H1 (cell line): ENCODE measurements around the gene MACROD2. TPM values are rescaled to one million over a fixed set of nuclear protein-coding genes. Genes with fewer than 3 reads are reported as not detected.

ENCODE experiments used
- CTCF ChIA-PET: fragments of 300-600 bp; sonication (Branson Sonifier 250); formaldehyde crosslinking; loops from one replicate; lab custom pipeline; 2021; ENCODE audit not compliant: partially characterized antibody; lab: Charles Lee
- POLR2A ChIA-PET: fragments of 300-600 bp; sonication (Branson Sonifier 250); formaldehyde crosslinking; loops from one replicate; lab custom pipeline; 2021; ENCODE audit warnings: inconsistent platforms; ENCODE audit not compliant: partially characterized antibody; lab: Charles Lee
- DNase-seq, 2 experiments: peaks; one replicate each; pipeline versions ENCODE4 v3.0.0 to v3.0.0-alpha.2; 2010 to 2022; ENCODE audit warnings: low spot score in 2 of 2, low read depth in 1 of 2, mixed read lengths in 1 of 2
- FAIRE-seq: peaks from 2 replicates; lab custom pipeline; 2011; peaks lifted over from hg19 to GRCh38; lab: Jason Lieb, UNC
- H2AFZ ChIP-seq: 2 replicates; pipeline ENCODE4 v1.8.1; 2012; ENCODE audit warnings: low read length, inconsistent platforms
- H2AK5ac ChIP-seq: 2 replicates; pipeline ENCODE4 v1.6.1; 2013; ENCODE audit warnings: low read depth, low read length
- H2BK120ac ChIP-seq: replicated peaks from 2 replicates; pipeline ENCODE3; 2013; ENCODE audit warnings: low read depth, low read length, inconsistent platforms
- H2BK12ac ChIP-seq: 2 replicates; pipeline ENCODE4 v1.6.1; 2013; ENCODE audit warnings: low read depth, low read length
- H2BK15ac ChIP-seq: 2 replicates; pipeline ENCODE4 v1.6.1; 2013; ENCODE audit warnings: low read length
- H2BK20ac ChIP-seq: 2 replicates; pipeline ENCODE4 v1.6.1; 2013; ENCODE audit warnings: low read length
- H2BK5ac ChIP-seq: 2 replicates; pipeline ENCODE4 v1.6.1; 2013; ENCODE audit warnings: low read depth, low read length
- H3K14ac ChIP-seq: 2 replicates; pipeline ENCODE4 v1.6.1; 2013; ENCODE audit warnings: inconsistent platforms; ENCODE audit not compliant: insufficient read length
- H3K18ac ChIP-seq: 2 replicates; pipeline ENCODE4 v1.6.1; 2013; ENCODE audit warnings: low read length; ENCODE audit errors: extremely low read depth
- H3K23ac ChIP-seq: 2 replicates; pipeline ENCODE4 v1.6.1; 2013; ENCODE audit warnings: inconsistent platforms; ENCODE audit not compliant: insufficient read length
- H3K23me2 ChIP-seq: 2 replicates; pipeline ENCODE4 v1.6.1; 2013; ENCODE audit warnings: low read depth, low read length
- H3K27ac ChIP-seq: 2 replicates; pipeline ENCODE4 v1.6.1; 2011; ENCODE audit warnings: low read depth, low read length, inconsistent platforms
- H3K27me3 ChIP-seq, 4 experiments: replicated peaks in 1 of 4; 1 replicate in 1 of 4; 2 replicates in 3 of 4; pipeline versions ENCODE4 v1.6.1 to v1.8.1; 2011 to 2013; ENCODE audit warnings: low read length in 3 of 4, mild to moderate bottlenecking in 3 of 4, inconsistent platforms in 2 of 4, mixed read lengths in 2 of 4, moderate library complexity in 1 of 4; ENCODE audit not compliant: control insufficient read depth in 3 of 4, insufficient read depth in 3 of 4; ENCODE audit errors: extremely low read depth in 1 of 4
- H3K36me3 ChIP-seq, 4 experiments: 2 replicates each; pipeline versions ENCODE4 v1.6.1 to v1.8.1; 2011 to 2013; ENCODE audit warnings: mild to moderate bottlenecking in 4 of 4, low read length in 3 of 4, moderate library complexity in 2 of 4, control low read depth in 1 of 4, inconsistent platforms in 1 of 4; ENCODE audit not compliant: insufficient read depth in 4 of 4, control insufficient read depth in 2 of 4
- H3K4ac ChIP-seq: replicated peaks from 2 replicates; pipeline ENCODE3; 2013; ENCODE audit warnings: low read length, low read depth, mixed read lengths, inconsistent platforms; ENCODE audit not compliant: insufficient read length
- H3K4me1 ChIP-seq, 4 experiments: replicated peaks in 1 of 4; 1 replicate in 1 of 4; 2 replicates in 3 of 4; pipeline versions ENCODE4 v1.6.1 to v1.8.1; 2011 to 2013; ENCODE audit warnings: low read length in 3 of 4, inconsistent platforms in 2 of 4, mixed read lengths in 1 of 4; ENCODE audit not compliant: insufficient read depth in 4 of 4, control insufficient read depth in 3 of 4
- H3K4me2 ChIP-seq, 2 experiments: 2 replicates each; pipeline versions ENCODE4 v1.6.1 to v1.8.1; 2011 to 2013; ENCODE audit warnings: low read depth in 2 of 2, low read length in 2 of 2, control low read depth in 1 of 2, inconsistent platforms in 1 of 2, mild to moderate bottlenecking in 1 of 2; ENCODE audit not compliant: insufficient read depth in 1 of 2
- H3K4me3 ChIP-seq, 4 experiments: fragments of 200-600, 300-600 bp in 1 of 4; sonication (generic), shearing (Covaris generic), sonication (Bioruptor Twin) in 1 of 4; 2 replicates each; pipeline versions ENCODE4 v1.5.1 to v1.8.1; 2011 to 2016; ENCODE audit warnings: low read length in 4 of 4, low read depth in 3 of 4, control low read depth in 2 of 4, inconsistent platforms in 2 of 4, mild to moderate bottlenecking in 2 of 4, mixed read lengths in 1 of 4, moderate library complexity in 1 of 4; ENCODE audit not compliant: insufficient read depth in 2 of 4; ENCODE audit errors: extremely low read depth in 1 of 4
- H3K56ac ChIP-seq: replicated peaks from 2 replicates; pipeline ENCODE3; 2013; ENCODE audit warnings: low read depth, mild to moderate bottlenecking, mixed read lengths, low read length, inconsistent platforms; ENCODE audit not compliant: insufficient read length
- H3K79me1 ChIP-seq: 2 replicates; pipeline ENCODE4 v1.6.1; 2013; ENCODE audit warnings: low read depth, low read length, control low read depth
- H3K79me2 ChIP-seq, 2 experiments: 2 replicates each; pipeline versions ENCODE4 v1.6.1 to v1.8.1; 2012 to 2013; ENCODE audit warnings: low read length in 2 of 2, mild to moderate bottlenecking in 2 of 2, inconsistent platforms in 1 of 2; ENCODE audit not compliant: insufficient read depth in 2 of 2, control insufficient read depth in 1 of 2
- H3K9ac ChIP-seq, 4 experiments: replicated peaks in 1 of 4; 1 replicate in 1 of 4; 2 replicates in 3 of 4; pipeline versions ENCODE4 v1.6.1 to v1.8.1; 2011 to 2013; ENCODE audit warnings: low read depth in 3 of 4, low read length in 3 of 4, control low read depth in 2 of 4, mild to moderate bottlenecking in 2 of 4, moderate library complexity in 2 of 4, inconsistent platforms in 1 of 4; ENCODE audit errors: extremely low read depth in 1 of 4
- H3K9me3 ChIP-seq, 2 experiments: 2 replicates each; pipeline versions ENCODE4 v1.6.1 to v1.8.1; 2012 to 2013; ENCODE audit warnings: mild to moderate bottlenecking in 2 of 2, moderate library complexity in 2 of 2, control low read depth in 1 of 2, inconsistent platforms in 1 of 2, low read depth in 1 of 2, low read length in 1 of 2, mixed read lengths in 1 of 2; ENCODE audit not compliant: insufficient read depth in 2 of 2
- H4K20me1 ChIP-seq, 2 experiments: replicated peaks in 1 of 2; 2 replicates each; pipeline versions ENCODE3 to v1.8.1; 2011 to 2013; ENCODE audit warnings: inconsistent platforms in 2 of 2, low read length in 2 of 2, mild to moderate bottlenecking in 1 of 2; ENCODE audit not compliant: insufficient read depth in 2 of 2, control insufficient read depth in 1 of 2
- H4K5ac ChIP-seq: 2 replicates; pipeline ENCODE4 v1.6.1; 2013; ENCODE audit warnings: low read length, low read depth, mixed read lengths, inconsistent platforms; ENCODE audit not compliant: insufficient read length
- H4K8ac ChIP-seq: 2 replicates; pipeline ENCODE4 v1.8.0; 2013; ENCODE audit warnings: mild to moderate bottlenecking, moderate library complexity, low read length, inconsistent platforms; ENCODE audit not compliant: insufficient read depth; ENCODE audit errors: extremely low read depth
- H4K91ac ChIP-seq: replicated peaks from 2 replicates; pipeline ENCODE3; 2013; ENCODE audit warnings: low read length, mixed read lengths, inconsistent platforms; ENCODE audit not compliant: insufficient read length
- BCL11A ChIP-seq, 2 experiments: IDR thresholded peaks; one replicate each; pipeline ENCODE4 v1.6.1; 2011; ENCODE audit warnings: low read depth in 2 of 2, low read length in 2 of 2, mild to moderate bottlenecking in 2 of 2
- CBX8 ChIP-seq: fragments of 300-800, 300-1000 bp; sonication (generic); IDR thresholded peaks from 2 replicates; pipeline ENCODE4 v1.7.1; 2016; ENCODE audit warnings: low read depth, low read length, borderline replicate concordance
- CHD2 ChIP-seq: IDR thresholded peaks from 2 replicates; pipeline ENCODE4 v1.6.1; 2012; ENCODE audit warnings: low read length, improper control_type of control experiment
- CREB1 ChIP-seq: IDR thresholded peaks from 2 replicates; pipeline ENCODE4 v1.6.1; 2012; ENCODE audit warnings: inconsistent platforms
- EP300 ChIP-seq, 2 experiments: IDR thresholded peaks; 1 replicate in 1 of 2; 2 replicates in 1 of 2; pipeline ENCODE4 v1.6.1; 2011 to 2012; ENCODE audit warnings: low read depth in 2 of 2, low read length in 2 of 2, mild to moderate bottlenecking in 2 of 2, borderline replicate concordance in 1 of 2, inconsistent platforms in 1 of 2, moderate library complexity in 1 of 2
- JUND ChIP-seq: IDR thresholded peaks from 2 replicates; pipeline ENCODE4 v1.6.1; 2011; ENCODE audit warnings: mild to moderate bottlenecking, improper control_type of control experiment, low read length
- KDM1A ChIP-seq: fragments of 200-600, 300-600 bp; sonication (generic); IDR thresholded peaks from 2 replicates; pipeline ENCODE4 v1.7.1; 2016; ENCODE audit warnings: mild to moderate bottlenecking, low read length, borderline replicate concordance
- KDM4A ChIP-seq: IDR thresholded peaks from one replicate; pipeline ENCODE4 v1.7.1; 2012; ENCODE audit warnings: low read depth, mild to moderate bottlenecking, moderate library complexity, low read length, inconsistent platforms; ENCODE audit not compliant: severe bottlenecking
- KDM5A ChIP-seq: fragments of 200-600 bp; IDR thresholded peaks from 2 replicates; pipeline ENCODE4 v1.7.1; 2012; ENCODE audit warnings: mild to moderate bottlenecking, low read length, inconsistent platforms, mixed read lengths
- MAFK ChIP-seq: IDR thresholded peaks from 2 replicates; pipeline ENCODE4 v1.6.1; 2012; ENCODE audit warnings: low read depth, mild to moderate bottlenecking, improper control_type of control experiment, low read length
- NANOG ChIP-seq: IDR thresholded peaks from 2 replicates; pipeline ENCODE4 v1.6.1; 2011; ENCODE audit warnings: low read length, low read depth, mild to moderate bottlenecking, inconsistent platforms; ENCODE audit not compliant: insufficient read depth, poor library complexity, severe bottlenecking
- POLR2A ChIP-seq, 2 experiments: IDR thresholded peaks; 1 replicate in 1 of 2; 2 replicates in 1 of 2; pipeline ENCODE4 v1.6.1; 2011; ENCODE audit warnings: low read depth in 2 of 2, low read length in 2 of 2, mild to moderate bottlenecking in 2 of 2; ENCODE audit errors: control extremely low read depth in 1 of 2
- SIX5 ChIP-seq: IDR thresholded peaks from 2 replicates; pipeline ENCODE4 v1.6.1; 2011; ENCODE audit warnings: mild to moderate bottlenecking, low read depth, low read length
- TAF1 ChIP-seq: IDR thresholded peaks from 2 replicates; pipeline ENCODE4 v1.6.1; 2011; ENCODE audit warnings: mild to moderate bottlenecking, low read depth, low read length
- TBP ChIP-seq: IDR thresholded peaks from 2 replicates; pipeline ENCODE4 v1.6.1; 2011; ENCODE audit warnings: low read depth, low read length, improper control_type of control experiment
- TCF12 ChIP-seq: IDR thresholded peaks from 2 replicates; pipeline ENCODE4 v1.6.1; 2011; ENCODE audit warnings: low read depth, mild to moderate bottlenecking, low read length
- TEAD4 ChIP-seq: IDR thresholded peaks from 2 replicates; pipeline ENCODE4 v1.6.1; 2012; ENCODE audit warnings: low read depth, low read length, inconsistent platforms, mixed read lengths
- WGBS, 2 experiments: shearing (Covaris generic) in 1 of 2; methylation state at CpG; one replicate each; pipeline versions ENCODE4 v1.1.6 to v1.1.7; 2013 to 2015; ENCODE audit warnings: low lambda C conversion rate in 2 of 2, mixed read lengths in 2 of 2, inconsistent platforms in 1 of 2, low coverage in 1 of 2, missing lambda C conversion rate in 1 of 2; ENCODE audit not compliant: insufficient replicate concordance in 2 of 2, insufficient coverage in 1 of 2, insufficient read length in 1 of 2; ENCODE audit errors: extremely low coverage in 1 of 2, missing lambda C conversion rate in 1 of 2; 5-methylcytosine and 5-hydroxymethylcytosine counted together
- polyA plus RNA-seq, 7 experiments: library from polyadenylated mRNA; depleted of rRNA in 3 of 7; stranded (reverse) in 5 of 7; unstranded in 2 of 7; fragments of >200 nt in 5 of 7; fragments of 200-250 nt in 2 of 7; gene quantifications; 1 replicate in 5 of 7; 2 replicates in 1 of 7; 4 replicates in 1 of 7; pipeline versions ENCODE4 v1.2.1 to v1.2.3, GENCODE V29; 2011 to 2013; ENCODE audit warnings: missing spikeins in 2 of 7, mixed read lengths in 2 of 7
- total RNA-seq: library from RNA; stranded (reverse); fragmentation: NEBNext Ultra II Directional; extraction: Animal tissue kit (Norgen Biotek cat#: 25700); gene quantifications from 2 replicates; pipeline ENCODE4 v1.2.1, GENCODE V29; 2021

Gene MACROD2
- total and polyA plus RNA-seq, 2 of the 8 experiments (the other 6 are each of a cell fraction or from before 2014, with no cell fraction given) = 0.70 to 3.9 TPM

- WGBS, 2 experiments = 81% methylated on average over 9 of the region's 9 CpGs; no CpG with 5 or more reads in 1 of the 2 experiments
- CTCF ChIA-PET = no interaction called here
- H3K4me2 ChIP-seq = no peak overlapping the region
- H4K20me1 ChIP-seq = no peaks in the 10 kb centered on the region
- H2BK12ac ChIP-seq = no peak overlapping the region
- no peak overlapping the region for H4K8ac ChIP-seq
- no peaks in the 10 kb centered on the region for H3K27me3 ChIP-seq
- H3K14ac ChIP-seq = no peak overlapping the region
- no peak overlapping the region for H2AFZ ChIP-seq
- H3K4ac ChIP-seq = no peak overlapping the region
- no peaks in the 10 kb centered on the region for H3K79me2 ChIP-seq
- no peak for FAIRE-seq
- H3K9ac ChIP-seq = no peak overlapping the region
- H3K36me3 ChIP-seq = no peaks in the 10 kb centered on the region
- DNase-seq = no peak
- no peak overlapping the region for H3K18ac ChIP-seq
- no peak overlapping the region for H3K4me3 ChIP-seq
- no peaks in the 10 kb centered on the region for H3K4me1 ChIP-seq
- POLR2A ChIA-PET = no interaction called here
- H3K56ac ChIP-seq = no peak overlapping the region
- no peak overlapping the region for H3K23ac ChIP-seq
- no peak overlapping the region for H2AK5ac ChIP-seq
- no peaks in the 10 kb centered on the region for H3K79me1 ChIP-seq
- H4K5ac ChIP-seq = no peak overlapping the region
- H4K91ac ChIP-seq = no peak overlapping the region
- H2BK15ac ChIP-seq = no peak overlapping the region
- H2BK20ac ChIP-seq = no peak overlapping the region
- H3K9me3 ChIP-seq = 0 out of 4 replicates have a peak, but pooled peaks cover 0 to 5% of the 10 kb centered on the region in 2 experiments
- H3K23me2 ChIP-seq = no peaks in the 10 kb centered on the region
- no peak overlapping the region for H2BK5ac ChIP-seq
- no peak overlapping the region for H3K27ac ChIP-seq
- no peak overlapping the region for H2BK120ac ChIP-seq
- TF ChIP-seq POLR2A (IDR thresholded peaks at IDR 0.05; ENCODE audit: control extremely low read depth in 1 of 2, low read depth in 2 of 2, low read length in 2 of 2) (no peak), SIX5 (no peak), TAF1 (no peak), KDM1A (no peak), TCF12 (no peak), CREB1 (no peak), TBP (no peak), KDM5A (no peak), MAFK (no peak), NANOG (no peak), TEAD4 (no peak), CHD2 (no peak), JUND (no peak), KDM4A (no peak), BCL11A (IDR thresholded peaks at IDR 0.05; ENCODE audit: low read depth in 2 of 2, low read length in 2 of 2) (no peak), CBX8 (no peak), EP300 (IDR thresholded peaks at IDR 0.05; ENCODE audit: borderline replicate concordance in 1 of 2, low read depth in 2 of 2, low read length in 2 of 2) (no peak)
Measured at GRCh38 chr20:15020845-15021244, 1025.5 kb downstream of the MACROD2 start.
